H1 (cell line): ENCODE measurements around the gene NHLRC2. TPM values are rescaled to one million over a fixed set of nuclear protein-coding genes. Genes with fewer than 3 reads are reported as not detected.
"Not testable (repeated sequence)": the region's sequence is repeated elsewhere in the genome, so short reads cannot be mapped to it uniquely, and the experiment has no call there.

Experiments used
- CTCF ChIA-PET: fragments of 300-600 bp; sonication (Branson Sonifier 250); formaldehyde crosslinking; loops from one replicate; lab custom pipeline; 2021; ENCODE audit not compliant: partially characterized antibody; lab: Charles Lee
- POLR2A ChIA-PET: fragments of 300-600 bp; sonication (Branson Sonifier 250); formaldehyde crosslinking; loops from one replicate; lab custom pipeline; 2021; ENCODE audit warnings: inconsistent platforms; ENCODE audit not compliant: partially characterized antibody; lab: Charles Lee
- DNase-seq, 2 experiments: peaks; one replicate each; pipeline versions ENCODE4 v3.0.0 to v3.0.0-alpha.2; 2010 to 2022; ENCODE audit warnings: low spot score in 2 of 2, low read depth in 1 of 2, mixed read lengths in 1 of 2
- FAIRE-seq: peaks from 2 replicates; lab custom pipeline; 2011; peaks lifted over from hg19 to GRCh38; lab: Jason Lieb, UNC
- H2AFZ ChIP-seq: 2 replicates; pipeline ENCODE4 v1.8.1; 2012; ENCODE audit warnings: low read length, inconsistent platforms
- H2AK5ac ChIP-seq: 2 replicates; pipeline ENCODE4 v1.6.1; 2013; ENCODE audit warnings: low read depth, low read length
- H2BK120ac ChIP-seq: replicated peaks from 2 replicates; pipeline ENCODE3; 2013; ENCODE audit warnings: low read depth, low read length, inconsistent platforms
- H2BK12ac ChIP-seq: 2 replicates; pipeline ENCODE4 v1.6.1; 2013; ENCODE audit warnings: low read depth, low read length
- H2BK15ac ChIP-seq: 2 replicates; pipeline ENCODE4 v1.6.1; 2013; ENCODE audit warnings: low read length
- H2BK20ac ChIP-seq: 2 replicates; pipeline ENCODE4 v1.6.1; 2013; ENCODE audit warnings: low read length
- H2BK5ac ChIP-seq: 2 replicates; pipeline ENCODE4 v1.6.1; 2013; ENCODE audit warnings: low read depth, low read length
- H3K14ac ChIP-seq: 2 replicates; pipeline ENCODE4 v1.6.1; 2013; ENCODE audit warnings: inconsistent platforms; ENCODE audit not compliant: insufficient read length
- H3K18ac ChIP-seq: 2 replicates; pipeline ENCODE4 v1.6.1; 2013; ENCODE audit warnings: low read length; ENCODE audit errors: extremely low read depth
- H3K23ac ChIP-seq: 2 replicates; pipeline ENCODE4 v1.6.1; 2013; ENCODE audit warnings: inconsistent platforms; ENCODE audit not compliant: insufficient read length
- H3K23me2 ChIP-seq: 2 replicates; pipeline ENCODE4 v1.6.1; 2013; ENCODE audit warnings: low read depth, low read length
- H3K27ac ChIP-seq: 2 replicates; pipeline ENCODE4 v1.6.1; 2011; ENCODE audit warnings: low read depth, low read length, inconsistent platforms
- H3K27me3 ChIP-seq, 4 experiments: replicated peaks in 1 of 4; 1 replicate in 1 of 4; 2 replicates in 3 of 4; pipeline versions ENCODE4 v1.6.1 to v1.8.1; 2011 to 2013; ENCODE audit warnings: low read length in 3 of 4, mild to moderate bottlenecking in 3 of 4, inconsistent platforms in 2 of 4, mixed read lengths in 2 of 4, moderate library complexity in 1 of 4; ENCODE audit not compliant: control insufficient read depth in 3 of 4, insufficient read depth in 3 of 4; ENCODE audit errors: extremely low read depth in 1 of 4
- H3K36me3 ChIP-seq, 4 experiments: 2 replicates each; pipeline versions ENCODE4 v1.6.1 to v1.8.1; 2011 to 2013; ENCODE audit warnings: mild to moderate bottlenecking in 4 of 4, low read length in 3 of 4, moderate library complexity in 2 of 4, control low read depth in 1 of 4, inconsistent platforms in 1 of 4; ENCODE audit not compliant: insufficient read depth in 4 of 4, control insufficient read depth in 2 of 4
- H3K4ac ChIP-seq: replicated peaks from 2 replicates; pipeline ENCODE3; 2013; ENCODE audit warnings: low read length, low read depth, mixed read lengths, inconsistent platforms; ENCODE audit not compliant: insufficient read length
- H3K4me1 ChIP-seq, 4 experiments: replicated peaks in 1 of 4; 1 replicate in 1 of 4; 2 replicates in 3 of 4; pipeline versions ENCODE4 v1.6.1 to v1.8.1; 2011 to 2013; ENCODE audit warnings: low read length in 3 of 4, inconsistent platforms in 2 of 4, mixed read lengths in 1 of 4; ENCODE audit not compliant: insufficient read depth in 4 of 4, control insufficient read depth in 3 of 4
- H3K4me2 ChIP-seq, 2 experiments: 2 replicates each; pipeline versions ENCODE4 v1.6.1 to v1.8.1; 2011 to 2013; ENCODE audit warnings: low read depth in 2 of 2, low read length in 2 of 2, control low read depth in 1 of 2, inconsistent platforms in 1 of 2, mild to moderate bottlenecking in 1 of 2; ENCODE audit not compliant: insufficient read depth in 1 of 2
- H3K4me3 ChIP-seq, 4 experiments: fragments of 200-600, 300-600 bp in 1 of 4; sonication (generic), shearing (Covaris generic), sonication (Bioruptor Twin) in 1 of 4; 2 replicates each; pipeline versions ENCODE4 v1.5.1 to v1.8.1; 2011 to 2016; ENCODE audit warnings: low read length in 4 of 4, low read depth in 3 of 4, control low read depth in 2 of 4, inconsistent platforms in 2 of 4, mild to moderate bottlenecking in 2 of 4, mixed read lengths in 1 of 4, moderate library complexity in 1 of 4; ENCODE audit not compliant: insufficient read depth in 2 of 4; ENCODE audit errors: extremely low read depth in 1 of 4
- H3K56ac ChIP-seq: replicated peaks from 2 replicates; pipeline ENCODE3; 2013; ENCODE audit warnings: low read depth, mild to moderate bottlenecking, mixed read lengths, low read length, inconsistent platforms; ENCODE audit not compliant: insufficient read length
- H3K79me1 ChIP-seq: 2 replicates; pipeline ENCODE4 v1.6.1; 2013; ENCODE audit warnings: low read depth, low read length, control low read depth
- H3K79me2 ChIP-seq, 2 experiments: 2 replicates each; pipeline versions ENCODE4 v1.6.1 to v1.8.1; 2012 to 2013; ENCODE audit warnings: low read length in 2 of 2, mild to moderate bottlenecking in 2 of 2, inconsistent platforms in 1 of 2; ENCODE audit not compliant: insufficient read depth in 2 of 2, control insufficient read depth in 1 of 2
- H3K9ac ChIP-seq, 4 experiments: replicated peaks in 1 of 4; 1 replicate in 1 of 4; 2 replicates in 3 of 4; pipeline versions ENCODE4 v1.6.1 to v1.8.1; 2011 to 2013; ENCODE audit warnings: low read depth in 3 of 4, low read length in 3 of 4, control low read depth in 2 of 4, mild to moderate bottlenecking in 2 of 4, moderate library complexity in 2 of 4, inconsistent platforms in 1 of 4; ENCODE audit errors: extremely low read depth in 1 of 4
- H3K9me3 ChIP-seq, 2 experiments: 2 replicates each; pipeline versions ENCODE4 v1.6.1 to v1.8.1; 2012 to 2013; ENCODE audit warnings: mild to moderate bottlenecking in 2 of 2, moderate library complexity in 2 of 2, control low read depth in 1 of 2, inconsistent platforms in 1 of 2, low read depth in 1 of 2, low read length in 1 of 2, mixed read lengths in 1 of 2; ENCODE audit not compliant: insufficient read depth in 2 of 2
- H4K20me1 ChIP-seq, 2 experiments: replicated peaks in 1 of 2; 2 replicates each; pipeline versions ENCODE3 to v1.8.1; 2011 to 2013; ENCODE audit warnings: inconsistent platforms in 2 of 2, low read length in 2 of 2, mild to moderate bottlenecking in 1 of 2; ENCODE audit not compliant: insufficient read depth in 2 of 2, control insufficient read depth in 1 of 2
- H4K5ac ChIP-seq: 2 replicates; pipeline ENCODE4 v1.6.1; 2013; ENCODE audit warnings: low read length, low read depth, mixed read lengths, inconsistent platforms; ENCODE audit not compliant: insufficient read length
- H4K8ac ChIP-seq: 2 replicates; pipeline ENCODE4 v1.8.0; 2013; ENCODE audit warnings: mild to moderate bottlenecking, moderate library complexity, low read length, inconsistent platforms; ENCODE audit not compliant: insufficient read depth; ENCODE audit errors: extremely low read depth
- H4K91ac ChIP-seq: replicated peaks from 2 replicates; pipeline ENCODE3; 2013; ENCODE audit warnings: low read length, mixed read lengths, inconsistent platforms; ENCODE audit not compliant: insufficient read length
- SAP30 ChIP-seq: fragments of 300-600 bp; sonication (generic); IDR thresholded peaks from 2 replicates; pipeline ENCODE4 v1.7.1; 2012; ENCODE audit warnings: low read length, moderate library complexity, mild to moderate bottlenecking, inconsistent platforms; ENCODE audit not compliant: insufficient read depth, insufficient replicate concordance
- WGBS, 2 experiments: shearing (Covaris generic) in 1 of 2; methylation state at CpG; one replicate each; pipeline versions ENCODE4 v1.1.6 to v1.1.7; 2013 to 2015; ENCODE audit warnings: low lambda C conversion rate in 2 of 2, mixed read lengths in 2 of 2, inconsistent platforms in 1 of 2, low coverage in 1 of 2, missing lambda C conversion rate in 1 of 2; ENCODE audit not compliant: insufficient replicate concordance in 2 of 2, insufficient coverage in 1 of 2, insufficient read length in 1 of 2; ENCODE audit errors: extremely low coverage in 1 of 2, missing lambda C conversion rate in 1 of 2; 5-methylcytosine and 5-hydroxymethylcytosine counted together
- polyA plus RNA-seq, 7 experiments: library from polyadenylated mRNA; depleted of rRNA in 3 of 7; stranded (reverse) in 5 of 7; unstranded in 2 of 7; fragments of >200 nt in 5 of 7; fragments of 200-250 nt in 2 of 7; gene quantifications; 1 replicate in 5 of 7; 2 replicates in 1 of 7; 4 replicates in 1 of 7; pipeline versions ENCODE4 v1.2.1 to v1.2.3, GENCODE V29; 2011 to 2013; ENCODE audit warnings: missing spikeins in 2 of 7, mixed read lengths in 2 of 7
- total RNA-seq: library from RNA; stranded (reverse); fragmentation: NEBNext Ultra II Directional; extraction: Animal tissue kit (Norgen Biotek cat#: 25700); gene quantifications from 2 replicates; pipeline ENCODE4 v1.2.1, GENCODE V29; 2021

NHLRC2 gene
- total and polyA plus RNA-seq, 2 of the 8 experiments (the other 6 are each of a cell fraction or from before 2014, with no cell fraction given), result 4.9 to 25.6 TPM

DNA sequence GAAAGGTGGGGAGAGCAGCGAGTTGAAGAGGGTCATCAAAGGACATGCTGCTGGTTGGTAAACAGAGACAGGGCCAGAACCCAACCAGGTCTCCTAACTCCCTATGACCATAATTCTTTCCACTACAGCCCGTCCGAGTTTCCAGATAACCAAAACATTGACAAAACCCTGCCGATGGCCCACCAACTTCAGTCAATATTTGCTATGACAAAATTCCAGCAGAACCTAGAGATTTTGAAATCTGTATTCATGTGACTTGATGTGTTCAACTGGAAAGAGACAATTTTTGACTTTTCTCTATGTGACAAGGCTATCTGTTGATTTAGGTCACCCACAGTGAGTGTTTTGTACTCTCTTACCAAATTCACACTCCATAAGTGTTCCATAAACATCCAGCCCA is 86.7 kb downstream of the NHLRC2 start:
- no peak overlapping the region for H3K4ac ChIP-seq
- H3K27me3 ChIP-seq, result no peaks in the 10 kb centered on the region
- no peak overlapping the region for H2BK20ac ChIP-seq
- ChIA-PET POLR2A (no interaction called here), CTCF (interaction anchor here (1.2 kb wide), 1 partner anchor 13 kb away, joined by 3 read pairs; no protein-coding TSS in a partner anchor)
- H2BK5ac ChIP-seq, result no peak overlapping the region
- no peak overlapping the region for H2AK5ac ChIP-seq
- FAIRE-seq, result no peak
- no peak overlapping the region for H3K4me2 ChIP-seq
- no peak overlapping the region for H3K4me3 ChIP-seq
- no peak overlapping the region for H3K27ac ChIP-seq
- H2BK12ac ChIP-seq, result no peak overlapping the region
- no peak overlapping the region for H4K5ac ChIP-seq
- no peak overlapping the region for H3K18ac ChIP-seq
- H4K8ac ChIP-seq, result no peak overlapping the region
- H3K14ac ChIP-seq, result no peak overlapping the region
- no peaks in the 10 kb centered on the region for H3K4me1 ChIP-seq
- no peak overlapping the region for H2BK120ac ChIP-seq
- no peak overlapping the region for H2AFZ ChIP-seq
- no peaks in the 10 kb centered on the region for H3K9me3 ChIP-seq
- no peak overlapping the region for H3K23ac ChIP-seq
- no peaks in the 10 kb centered on the region for H3K79me1 ChIP-seq
- no peak for TF ChIP-seq SAP30
- no peaks in the 10 kb centered on the region for H4K20me1 ChIP-seq
- H4K91ac ChIP-seq, result no peak overlapping the region
- no peak overlapping the region for H3K9ac ChIP-seq
- no peak for DNase-seq
- H3K56ac ChIP-seq, result no peak overlapping the region
- WGBS, 2 experiments, result 92% methylated on average over 4 of the region's 4 CpGs; no CpG with 5 or more reads in 1 of the 2 experiments
- H3K79me2 ChIP-seq, result no peaks in the 10 kb centered on the region
- H3K23me2 ChIP-seq, result no peaks in the 10 kb centered on the region
- H2BK15ac ChIP-seq, result no peak overlapping the region
- no peaks in the 10 kb centered on the region for H3K36me3 ChIP-seq

DNA sequence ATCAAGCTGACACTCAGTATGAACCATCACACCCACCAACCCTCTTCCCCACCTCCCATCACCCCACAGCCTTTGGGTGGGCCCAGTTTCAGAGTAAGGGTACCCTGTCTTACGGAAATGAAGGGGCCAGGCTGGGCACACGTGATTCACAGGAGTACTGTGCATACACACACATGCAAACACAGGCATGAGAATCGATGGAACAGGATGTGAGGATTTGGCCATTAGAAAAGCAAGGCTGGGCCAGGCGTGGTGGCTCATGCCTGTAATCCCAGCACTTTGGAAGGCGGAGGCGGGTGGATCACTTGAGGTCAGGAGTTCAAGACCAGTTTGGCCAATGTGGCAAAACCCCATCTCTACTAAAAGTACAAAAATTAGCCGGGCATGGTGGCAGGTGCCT is 88.7 kb downstream of the NHLRC2 start:
- H3K79me2 ChIP-seq, H2BK5ac ChIP-seq, POLR2A ChIA-PET, H3K56ac ChIP-seq, H3K27me3 ChIP-seq, H3K79me1 ChIP-seq, H3K9me3 ChIP-seq, H4K91ac ChIP-seq, H3K4ac ChIP-seq, H2BK12ac ChIP-seq, DNase-seq, H3K18ac ChIP-seq, H2AK5ac ChIP-seq, H3K14ac ChIP-seq, H4K5ac ChIP-seq, H3K4me1 ChIP-seq, H2BK15ac ChIP-seq, H3K36me3 ChIP-seq, H3K27ac ChIP-seq, FAIRE-seq, H2BK120ac ChIP-seq, H2BK20ac ChIP-seq, H3K4me2 ChIP-seq, H4K8ac ChIP-seq, H2AFZ ChIP-seq, H3K9ac ChIP-seq, H3K23ac ChIP-seq, H4K20me1 ChIP-seq, H3K23me2 ChIP-seq, CTCF ChIA-PET, H3K4me3 ChIP-seq: not testable (repeated sequence)
- 94% methylated on average over 7 of the region's 7 CpGs; no CpG with 5 or more reads in 1 of the 2 experiments for WGBS, 2 experiments
